HTERT RPE-1 (cell line): ENCODE measurements around the gene CTU1.

Source experiments
- in situ Hi-C: fragments of 300-500 bp; cut with MboI; formaldehyde crosslinking; loops from 4 replicates; pipeline ENCODE4 v1.14.3; 2020; ENCODE audit warnings: low sequenced_read_pairs

The CTU1 gene

DNA sequence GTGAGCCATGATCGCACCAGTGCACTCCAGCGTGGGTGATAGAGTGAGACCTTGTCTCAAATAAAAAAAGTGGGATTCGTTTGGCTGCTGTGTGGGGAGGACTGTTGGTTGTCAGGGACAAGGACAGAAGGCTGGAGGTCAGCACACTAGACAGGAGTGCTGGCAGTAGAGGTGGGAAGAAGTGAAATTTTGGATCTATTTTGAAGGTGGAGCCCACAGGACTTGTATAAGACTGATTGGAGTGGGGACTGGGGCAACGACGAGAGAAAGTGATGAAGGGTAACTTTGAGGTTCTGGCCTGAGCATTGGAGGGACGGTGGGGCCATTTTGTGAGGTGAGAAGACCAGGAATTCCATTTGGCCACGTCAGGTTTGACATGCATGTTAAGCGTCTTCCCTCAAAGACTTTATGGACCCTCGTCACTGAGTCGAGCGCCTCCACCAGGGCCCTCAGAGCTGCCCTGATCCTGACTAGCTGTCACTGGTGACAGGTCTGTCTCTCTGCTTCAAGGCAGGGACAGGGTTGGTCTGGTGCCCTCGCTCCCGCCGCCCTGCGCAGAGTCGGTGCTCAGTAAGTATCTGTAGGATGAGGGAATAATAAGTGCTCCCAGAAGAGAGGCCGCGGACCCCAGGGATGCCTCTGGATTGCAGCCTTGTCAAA is 673 bp downstream of the CTU1 start:
- in situ Hi-C loops = no loop called here

DNA sequence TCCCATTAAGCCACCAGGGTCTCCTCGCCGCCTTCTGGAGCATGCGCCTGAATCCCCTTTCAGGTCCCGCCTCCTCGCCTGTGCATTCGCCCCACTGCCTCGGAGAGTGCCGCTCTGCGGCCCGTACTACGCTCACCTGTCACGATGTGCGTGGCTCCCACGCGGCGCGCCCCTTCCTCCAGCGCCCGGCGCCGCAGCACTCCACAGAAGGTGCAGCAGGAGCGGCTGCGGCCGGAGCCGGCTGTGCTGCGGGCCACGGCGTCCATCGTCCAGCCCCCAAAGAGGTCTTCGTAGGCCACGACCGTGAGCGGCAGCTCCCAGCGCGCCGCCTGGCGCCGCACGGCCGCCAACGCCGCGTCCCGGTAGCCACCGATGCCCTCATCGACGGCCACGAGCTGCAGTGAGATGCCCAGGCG is 4.3 kb downstream of the CTU1 start:
- in situ Hi-C loops = no loop called here

- in situ Hi-C loops = no loop called here
Observed at GRCh38 chr19:51102991-51103390, 5.2 kb downstream of the CTU1 start.

DNA sequence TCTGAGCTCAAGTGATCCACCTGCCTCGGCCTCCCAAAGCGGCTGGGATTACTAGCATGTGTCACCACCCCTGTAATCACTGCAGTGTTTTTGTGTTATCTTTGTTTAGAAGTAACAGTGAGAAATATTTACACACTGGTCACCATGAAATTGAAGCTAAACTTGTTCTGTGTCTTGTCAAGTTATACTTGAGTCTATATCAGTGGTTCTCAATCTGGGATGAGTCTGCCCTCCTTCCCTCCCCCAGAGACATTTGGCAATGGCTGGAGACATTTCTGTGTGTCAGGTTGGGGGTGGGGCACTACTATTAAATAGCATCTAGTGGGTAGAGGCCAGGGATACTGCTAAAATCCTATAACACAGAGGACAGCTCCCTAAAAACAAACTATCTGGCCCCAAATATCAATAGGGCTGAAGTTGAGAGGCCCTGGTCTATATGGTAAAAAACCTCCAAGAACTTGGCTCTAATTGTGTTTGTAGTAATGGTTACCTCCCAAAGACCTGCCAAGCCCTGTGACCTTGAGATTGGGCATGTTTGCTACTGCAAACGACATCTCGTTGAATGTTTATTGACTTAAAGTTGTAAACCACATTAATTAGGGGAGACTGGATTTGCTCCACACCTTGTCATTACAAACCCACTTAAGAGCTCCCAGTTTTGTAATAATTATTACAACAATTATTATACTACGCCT is 6.9 kb downstream of the CTU1 start:
- in situ Hi-C loops = no loop called here

- in situ Hi-C loops = no loop called here
Observed at GRCh38 chr19:51100601-51101000, 7.6 kb downstream of the CTU1 start.

GRCh38 chr19:51099047-51099382 is 9.2 kb downstream of the CTU1 start:
- in situ Hi-C loops = no loop called here

DNA sequence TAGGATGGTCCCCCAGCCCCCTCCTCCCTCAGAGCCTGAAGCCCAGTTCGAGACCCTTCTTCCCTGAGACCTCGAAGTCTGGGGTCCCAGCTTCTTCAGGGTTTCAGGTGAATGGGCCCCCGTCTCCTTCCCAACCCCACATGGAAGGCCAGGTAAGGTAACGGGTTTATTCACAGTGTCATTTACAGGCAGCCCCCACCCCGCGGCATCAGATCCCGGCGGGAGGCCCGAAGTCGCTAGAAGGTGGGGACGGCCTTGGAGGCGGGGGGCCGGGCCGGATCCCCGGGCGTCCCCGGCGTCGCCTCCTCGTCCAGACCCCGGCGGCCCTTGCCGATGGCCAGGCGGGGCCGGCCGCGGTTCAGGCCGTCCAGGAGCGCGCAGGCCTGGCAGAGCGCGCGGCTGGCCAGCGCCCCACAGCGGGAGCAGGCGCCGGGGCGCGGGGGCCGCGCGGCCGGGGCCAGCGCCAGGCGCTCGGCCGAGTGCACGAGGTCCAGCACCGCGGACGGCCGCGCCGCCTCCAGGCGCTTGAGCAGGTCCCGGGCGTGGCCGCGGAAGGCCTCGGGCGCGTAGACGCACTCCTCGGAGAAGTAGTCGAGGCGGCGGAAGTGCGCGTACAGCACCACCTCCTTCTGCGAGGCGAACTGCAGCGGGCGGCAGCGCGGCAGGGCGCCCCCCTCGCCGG is 9.7 kb downstream of the CTU1 start:
- in situ Hi-C loops = no loop called here

GRCh38 chr19:51097796-51098195 is 10.4 kb downstream of the CTU1 start:
- in situ Hi-C loops = no loop called here

DNA sequence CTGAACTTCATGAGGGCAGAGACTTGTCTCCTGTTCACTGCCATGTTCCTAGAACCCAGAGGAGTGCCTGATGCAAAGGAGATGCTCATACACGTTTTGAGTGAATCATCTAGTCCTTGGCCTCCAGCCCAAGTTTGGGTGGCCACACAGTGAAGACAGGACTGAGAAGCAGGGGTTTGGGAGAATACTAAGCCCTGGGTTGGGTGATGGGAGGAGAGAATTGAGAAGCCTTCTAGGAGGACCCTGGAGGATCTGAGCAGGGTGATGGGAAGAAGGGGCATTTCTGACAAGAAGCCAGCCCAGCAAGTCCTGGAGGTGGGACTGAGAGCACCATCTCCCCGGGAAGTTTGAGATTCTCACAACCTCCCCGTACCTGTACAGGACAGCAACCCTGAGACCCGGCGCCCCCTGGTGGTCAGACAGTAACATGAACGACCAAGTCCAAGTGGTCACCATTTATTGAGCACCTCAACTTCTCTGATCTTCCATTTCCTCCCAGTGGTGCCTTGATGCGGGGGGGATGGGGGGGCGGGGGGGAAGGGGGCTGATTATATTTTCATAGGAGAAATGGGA is 11.0 kb downstream of the CTU1 start:
- in situ Hi-C loops = no loop called here

GRCh38 chr19:51096473-51097165 is 11.6 kb downstream of the CTU1 start:
- in situ Hi-C loops = no loop called here

- in situ Hi-C loops = no loop called here
Observed at GRCh38 chr19:51094696-51095279, 13.4 kb downstream of the CTU1 start.

DNA sequence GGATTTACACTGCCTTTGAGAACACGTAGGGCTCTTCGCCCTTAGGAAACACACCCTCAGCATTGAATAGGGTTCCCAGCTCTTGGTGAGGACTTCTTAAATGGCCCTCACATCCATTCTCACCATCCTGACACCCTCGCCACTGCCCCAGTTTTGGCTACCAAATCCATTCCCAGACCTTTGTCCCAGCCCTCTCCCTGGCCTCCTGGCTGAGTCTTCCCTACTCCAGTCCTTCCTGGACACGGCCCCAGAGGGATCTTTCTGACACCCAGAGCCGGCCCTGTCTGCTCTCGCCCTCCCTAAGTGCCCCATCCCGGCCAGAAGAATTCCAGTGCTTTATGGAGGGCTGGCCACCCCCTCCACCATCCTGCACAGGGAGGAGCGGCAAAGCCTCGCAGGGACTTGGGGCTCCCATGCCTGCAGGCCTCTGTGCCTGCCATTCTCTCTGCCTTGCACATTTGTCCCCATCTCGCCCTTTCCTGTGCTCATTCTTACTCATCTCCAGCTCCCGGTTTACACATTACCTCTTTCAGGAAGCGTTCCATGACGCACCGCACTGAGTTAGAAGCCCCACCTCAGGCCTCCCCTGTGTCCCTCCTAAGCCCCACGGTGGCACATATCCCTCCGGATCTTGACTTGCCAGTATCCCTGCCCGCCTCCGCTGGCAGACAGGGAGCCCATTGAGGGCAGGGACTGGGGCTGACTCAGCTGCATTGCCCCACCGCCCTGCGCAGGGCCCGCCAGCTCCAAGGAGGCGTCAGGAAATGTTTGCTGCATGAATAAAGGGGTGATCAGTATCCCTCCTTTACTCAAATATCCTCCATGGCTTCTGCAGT is 14.5 kb downstream of the CTU1 start:
- in situ Hi-C loops = no loop called here

GRCh38 chr19:51093101-51093500 is 15.1 kb downstream of the CTU1 start:
- in situ Hi-C loops = no loop called here

DNA sequence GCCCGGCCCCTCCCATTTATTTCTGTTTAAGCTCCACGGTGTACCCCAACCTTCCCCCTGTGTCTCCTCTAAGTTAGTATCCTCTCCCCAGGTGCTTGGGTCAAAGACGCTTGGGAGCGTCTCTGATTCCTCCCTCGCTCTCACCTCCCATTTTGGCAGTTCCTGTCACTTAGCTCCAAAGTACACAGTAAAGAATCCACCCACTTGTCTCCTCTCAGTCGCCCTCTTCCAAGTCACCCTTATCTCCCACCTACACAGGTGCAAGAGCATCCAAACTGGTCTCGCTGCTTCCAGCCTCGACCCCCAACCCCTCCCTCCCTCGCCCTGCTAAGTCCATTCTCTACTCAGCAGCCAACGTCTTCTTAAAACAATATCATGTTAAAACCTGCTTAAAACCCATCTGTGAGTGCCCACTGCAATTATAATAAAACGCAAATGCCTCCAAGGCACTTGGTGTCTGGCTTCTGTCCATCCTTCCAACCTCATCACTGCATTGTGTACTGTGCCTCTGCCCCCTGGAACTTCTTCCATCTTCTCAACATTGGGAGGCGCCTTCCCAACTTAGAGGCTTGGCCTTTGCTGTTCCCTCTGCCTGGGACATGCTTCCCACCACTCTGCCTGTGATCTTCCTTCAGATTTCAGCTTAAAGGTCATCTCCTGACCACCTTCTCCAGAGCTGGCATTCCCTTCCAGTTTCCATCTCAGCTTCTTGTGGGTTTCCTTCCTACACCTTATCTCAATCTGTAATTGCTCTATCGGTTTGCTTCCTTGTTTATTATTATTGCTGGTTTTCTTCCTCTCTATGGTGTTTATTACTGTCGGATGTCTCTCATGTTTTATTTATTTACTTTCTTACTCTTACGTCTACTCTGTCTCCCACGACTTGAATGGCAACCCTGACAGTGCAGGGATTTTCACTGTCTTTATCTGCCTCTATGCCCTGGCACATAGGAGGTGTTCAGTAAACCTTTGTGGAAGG is 16.0 kb downstream of the CTU1 start:
- in situ Hi-C loops = no loop called here

DNA sequence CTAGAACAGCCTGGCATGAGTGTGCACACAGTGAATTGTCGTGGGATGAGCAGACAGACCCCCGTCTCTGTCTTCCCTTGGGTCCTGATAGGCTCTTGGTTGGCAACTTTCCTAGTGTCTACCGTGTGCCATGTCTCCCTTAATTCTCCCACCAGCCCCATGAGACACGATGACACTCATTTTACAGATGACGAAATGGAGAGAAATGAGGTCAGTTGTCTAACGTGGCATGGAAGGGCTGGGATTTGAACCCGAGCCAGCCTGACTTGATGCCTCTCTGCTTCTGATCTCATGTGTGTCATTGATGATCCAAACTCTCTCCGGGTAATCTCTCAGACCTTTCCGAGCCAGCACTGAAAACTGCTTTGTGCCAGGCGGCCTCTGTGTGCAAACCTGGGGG is 17.1 kb downstream of the CTU1 start:
- in situ Hi-C loops = no loop called here

GRCh38 chr19:51090471-51090870 is 17.7 kb downstream of the CTU1 start:
- in situ Hi-C loops = no loop called here

DNA sequence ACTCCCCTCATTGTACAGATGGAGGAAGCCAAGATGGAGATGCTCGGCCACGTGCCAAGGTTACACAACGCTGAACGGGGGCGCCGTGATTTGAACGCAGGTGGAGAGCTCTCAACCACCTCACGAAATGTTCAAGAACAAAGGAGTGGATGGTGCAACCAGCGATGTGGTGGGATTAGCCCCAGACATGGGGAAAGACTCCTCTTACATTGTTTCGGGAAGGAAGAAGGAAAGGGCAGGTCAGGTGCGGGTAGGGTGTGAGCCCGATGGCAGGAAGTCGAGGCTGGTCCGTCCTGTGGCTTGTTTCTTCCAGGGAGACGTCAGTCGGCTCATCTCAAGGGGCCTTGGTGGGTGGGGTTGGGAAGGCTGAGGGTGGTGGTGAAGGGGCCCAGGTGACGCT is 18.4 kb downstream of the CTU1 start:
- in situ Hi-C loops = no loop called here

- in situ Hi-C loops = no loop called here
Observed at GRCh38 chr19:51086153-51086850, 21.9 kb downstream of the CTU1 start.
